Keratinocyte (primary cell): ENCODE measurements around the gene OTOL1.

Experiments
- EZH2 ChIP-seq: IDR thresholded peaks from one replicate; pipeline ENCODE4 v1.6.1; 2012; ENCODE audit warnings: inconsistent platforms, mild to moderate bottlenecking, low read length, moderate library complexity
- TF ChIP-seq, protein P1 (sequence below), 3 experiments: IDR thresholded peaks in 1 of 3; conservative IDR thresholded peaks in 1 of 3; optimal IDR thresholded peaks in 1 of 3; 2 replicates in 2 of 3; 3 replicates in 1 of 3; pipeline versions ENCODE3 to v1.5.1; 2011; ENCODE audit warnings: low read length in 3 of 3, mild to moderate bottlenecking in 3 of 3, moderate library complexity in 2 of 3, control low read depth in 1 of 3, inconsistent platforms in 1 of 3; ENCODE audit not compliant: insufficient read depth in 2 of 3; ENCODE audit errors: extremely low read depth in 1 of 3

DNA sequence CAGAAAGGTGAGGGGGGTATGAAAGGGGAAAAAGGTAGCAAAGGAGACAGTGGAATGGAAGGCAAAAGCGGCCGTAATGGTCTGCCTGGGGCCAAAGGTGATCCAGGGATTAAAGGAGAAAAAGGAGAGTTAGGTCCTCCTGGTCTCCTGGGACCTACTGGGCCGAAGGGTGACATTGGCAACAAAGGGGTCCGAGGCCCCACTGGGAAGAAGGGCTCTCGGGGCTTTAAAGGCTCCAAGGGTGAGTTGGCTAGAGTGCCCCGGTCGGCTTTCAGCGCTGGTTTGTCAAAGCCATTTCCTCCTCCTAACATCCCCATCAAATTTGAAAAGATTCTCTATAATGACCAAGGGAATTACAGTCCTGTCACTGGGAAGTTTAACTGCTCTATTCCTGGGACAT lies 6.7 kb downstream of the OTOL1 start:
- TF ChIP-seq, protein P1, sequence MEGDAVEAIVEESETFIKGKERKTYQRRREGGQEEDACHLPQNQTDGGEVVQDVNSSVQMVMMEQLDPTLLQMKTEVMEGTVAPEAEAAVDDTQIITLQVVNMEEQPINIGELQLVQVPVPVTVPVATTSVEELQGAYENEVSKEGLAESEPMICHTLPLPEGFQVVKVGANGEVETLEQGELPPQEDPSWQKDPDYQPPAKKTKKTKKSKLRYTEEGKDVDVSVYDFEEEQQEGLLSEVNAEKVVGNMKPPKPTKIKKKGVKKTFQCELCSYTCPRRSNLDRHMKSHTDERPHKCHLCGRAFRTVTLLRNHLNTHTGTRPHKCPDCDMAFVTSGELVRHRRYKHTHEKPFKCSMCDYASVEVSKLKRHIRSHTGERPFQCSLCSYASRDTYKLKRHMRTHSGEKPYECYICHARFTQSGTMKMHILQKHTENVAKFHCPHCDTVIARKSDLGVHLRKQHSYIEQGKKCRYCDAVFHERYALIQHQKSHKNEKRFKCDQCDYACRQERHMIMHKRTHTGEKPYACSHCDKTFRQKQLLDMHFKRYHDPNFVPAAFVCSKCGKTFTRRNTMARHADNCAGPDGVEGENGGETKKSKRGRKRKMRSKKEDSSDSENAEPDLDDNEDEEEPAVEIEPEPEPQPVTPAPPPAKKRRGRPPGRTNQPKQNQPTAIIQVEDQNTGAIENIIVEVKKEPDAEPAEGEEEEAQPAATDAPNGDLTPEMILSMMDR (optimal IDR thresholded peaks at IDR 0.05 in 1 of 3, IDR thresholded peaks at IDR 0.05 in 1 of 3, conservative IDR thresholded peaks at IDR 0.05 in 1 of 3; ENCODE audit: extremely low read depth in 1 of 3, insufficient read depth in 2 of 3, low read length in 3 of 3): no peak
- TF ChIP-seq EZH2: no peak
